ENCODE results near the gene NRDC.
A peak's percentile ranks its signal among the peaks of the same experiment; 100 is the strongest.

NRDC gene

GRCh38 chr1:51756290-51756689, 122.2 kb downstream of the NRDC start:
- DNase-seq: no peak

GRCh38 chr1:51755437-51755836, 123.1 kb downstream of the NRDC start:
- no peak for DNase-seq

GRCh38 chr1:51754666-51755065, 123.9 kb downstream of the NRDC start:
- no peak for DNase-seq

GRCh38 chr1:51753969-51754368, 124.6 kb downstream of the NRDC start:
- DNase-seq: no peak

GRCh38 chr1:51752073-51752948, 126.2 kb downstream of the NRDC start:
- DNase-seq: no peak

GRCh38 chr1:51750729-51751128, 127.8 kb downstream of the NRDC start:
- peak; percentile 81 for DNase-seq

GRCh38 chr1:51750218-51750617, 128.3 kb downstream of the NRDC start:
- peak; percentile 35 for DNase-seq

- no peak for DNase-seq
These were observed 129.4 kb downstream of the NRDC start for GRCh38 chr1:51749151-51749550.

- no peak for DNase-seq
These were observed 133.3 kb downstream of the NRDC start for GRCh38 chr1:51745304-51745570.

- DNase-seq: no peak
These were observed 133.8 kb downstream of the NRDC start for GRCh38 chr1:51744506-51745303.

- no peak for DNase-seq
These were observed 137.3 kb downstream of the NRDC start for GRCh38 chr1:51741121-51741681.

- no peak for DNase-seq
These were observed 137.9 kb downstream of the NRDC start for GRCh38 chr1:51740652-51741051.
